Measurements from ENCODE around the gene CEP83. TPM values are rescaled to one million over a fixed set of nuclear protein-coding genes. Genes with fewer than 3 reads are reported as not detected.

Gene CEP83
- total and polyA plus RNA-seq, 12 donors: 4.2 to 20.5 (median 10.2) TPM

DNA sequence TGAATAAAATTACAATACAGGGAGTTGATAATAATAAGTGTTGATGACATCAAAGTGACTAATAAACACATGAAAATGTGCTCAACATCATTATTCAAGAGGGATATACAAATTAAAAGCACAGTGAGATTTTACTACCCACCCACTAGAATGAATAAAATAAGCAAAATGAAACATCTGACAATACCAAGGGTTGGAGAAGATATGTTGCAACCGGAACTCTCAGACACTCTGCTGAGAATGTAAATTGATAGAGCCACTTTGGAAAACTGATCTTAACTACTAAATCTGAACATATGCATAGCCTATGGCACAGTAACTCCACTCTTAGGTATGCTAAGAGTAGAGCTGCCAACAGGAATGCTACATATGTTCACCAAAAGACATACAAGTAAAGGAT is 44.0 kb upstream of the CEP83 start:
- DNase-seq (no peak), ATAC-seq (no peak)
- TF ChIP-seq, protein P1, sequence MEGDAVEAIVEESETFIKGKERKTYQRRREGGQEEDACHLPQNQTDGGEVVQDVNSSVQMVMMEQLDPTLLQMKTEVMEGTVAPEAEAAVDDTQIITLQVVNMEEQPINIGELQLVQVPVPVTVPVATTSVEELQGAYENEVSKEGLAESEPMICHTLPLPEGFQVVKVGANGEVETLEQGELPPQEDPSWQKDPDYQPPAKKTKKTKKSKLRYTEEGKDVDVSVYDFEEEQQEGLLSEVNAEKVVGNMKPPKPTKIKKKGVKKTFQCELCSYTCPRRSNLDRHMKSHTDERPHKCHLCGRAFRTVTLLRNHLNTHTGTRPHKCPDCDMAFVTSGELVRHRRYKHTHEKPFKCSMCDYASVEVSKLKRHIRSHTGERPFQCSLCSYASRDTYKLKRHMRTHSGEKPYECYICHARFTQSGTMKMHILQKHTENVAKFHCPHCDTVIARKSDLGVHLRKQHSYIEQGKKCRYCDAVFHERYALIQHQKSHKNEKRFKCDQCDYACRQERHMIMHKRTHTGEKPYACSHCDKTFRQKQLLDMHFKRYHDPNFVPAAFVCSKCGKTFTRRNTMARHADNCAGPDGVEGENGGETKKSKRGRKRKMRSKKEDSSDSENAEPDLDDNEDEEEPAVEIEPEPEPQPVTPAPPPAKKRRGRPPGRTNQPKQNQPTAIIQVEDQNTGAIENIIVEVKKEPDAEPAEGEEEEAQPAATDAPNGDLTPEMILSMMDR (IDR thresholded peaks at IDR 0.05): no peak
- Histone ChIP-seq H3K27me3 (no peaks in the 10 kb centered on the region), H3K27ac (no peak overlapping the region), H3K4me3 (no peak overlapping the region), H3K9me3 (peaks cover 0 to 11% (median 0%) of the 10 kb centered on the region in 11 donors), H3K36me3 (no peaks in the 10 kb centered on the region), H3K4me1 (no peaks in the 10 kb centered on the region)
- intact Hi-C loops (cut with DNase I): no loop called here
- WGBS, 2 donors: 41 to 86% methylated on average over 1 of the region's 1 CpG

DNA sequence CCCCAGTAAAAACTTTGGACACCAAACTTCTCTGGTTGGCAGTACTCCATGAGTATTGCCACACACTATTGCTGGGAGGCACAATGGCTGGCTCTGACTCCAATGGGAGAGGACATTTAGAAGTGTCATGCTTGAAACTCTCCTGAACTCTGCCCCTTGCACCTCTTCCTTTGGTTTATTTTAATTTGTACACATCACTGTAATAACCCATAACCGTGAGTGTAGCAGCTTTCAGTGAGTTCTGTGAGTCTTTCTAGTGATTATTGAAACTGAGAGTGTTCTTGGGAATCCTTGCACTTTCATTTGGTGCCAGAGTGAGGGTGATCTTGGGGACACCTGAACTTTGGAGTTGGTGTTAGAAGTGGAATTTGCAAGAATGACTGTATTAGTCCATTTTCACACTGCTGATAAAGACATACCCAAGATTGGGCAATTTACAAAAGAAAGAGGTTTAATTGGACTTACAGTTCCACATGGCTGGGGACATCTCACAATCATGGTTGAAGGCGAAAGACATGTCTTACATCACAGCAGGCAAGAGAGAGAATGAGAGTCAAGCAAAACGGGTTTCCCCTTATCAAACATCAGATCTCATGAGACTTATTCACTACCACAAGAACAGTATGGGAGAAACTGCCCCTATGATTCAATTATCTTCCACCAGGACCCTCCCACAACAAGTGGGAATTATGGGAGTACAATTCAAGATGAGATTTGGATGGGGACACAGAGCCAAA is 41.3 kb upstream of the CEP83 start:
- 55 to 79% methylated on average over 3 of the region's 3 CpGs for WGBS, 2 donors
- Histone ChIP-seq H3K27me3 (no peaks in the 10 kb centered on the region), H3K36me3 (no peaks in the 10 kb centered on the region), H3K4me1 (no peaks in the 10 kb centered on the region), H3K9me3 (peaks cover 0 to 11% (median 0%) of the 10 kb centered on the region in 11 donors), H3K27ac (no peak overlapping the region), H3K4me3 (no peak overlapping the region)
- TF ChIP-seq, protein P1 (IDR thresholded peaks at IDR 0.05): no peak
- DNase-seq: no peak
- intact Hi-C loops (cut with DNase I): no loop called here
- ATAC-seq: peak in 1 of 8 donors; percentile 37

DNA sequence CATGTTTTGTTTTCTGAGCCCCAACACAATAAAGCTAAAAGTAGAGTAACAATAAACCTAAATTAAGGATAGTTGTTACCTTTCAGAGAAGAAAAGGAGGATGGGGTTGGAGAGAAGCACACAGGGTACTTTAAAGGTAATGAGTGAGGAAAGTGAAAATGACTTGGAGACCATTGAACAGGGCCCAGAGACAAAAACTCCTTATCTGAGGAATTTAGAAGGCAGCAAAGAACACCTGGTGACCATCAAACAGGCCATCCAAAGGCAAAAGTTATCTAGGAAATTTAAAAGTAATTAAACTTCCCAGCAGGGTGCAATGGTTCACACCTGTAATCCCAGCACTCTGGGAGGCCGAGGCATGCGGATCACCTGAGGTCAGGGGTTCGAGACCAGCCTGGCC is 39.0 kb upstream of the CEP83 start:
- no peaks in the 10 kb centered on the region for H3K36me3 ChIP-seq
- H3K27ac ChIP-seq: no peak overlapping the region
- intact Hi-C loops (cut with DNase I): no loop called here
- TF ChIP-seq, protein P1 (IDR thresholded peaks at IDR 0.05): no peak
- 74 to 78% methylated on average over 3 of the region's 3 CpGs for WGBS, 2 donors
- no peaks in the 10 kb centered on the region for H3K27me3 ChIP-seq
- no peak for DNase-seq
- no peak for ATAC-seq
- peaks cover 0 to 11% (median 0%) of the 10 kb centered on the region in 11 donors for H3K9me3 ChIP-seq
- no peak overlapping the region for H3K4me3 ChIP-seq
- no peaks in the 10 kb centered on the region for H3K4me1 ChIP-seq

DNA sequence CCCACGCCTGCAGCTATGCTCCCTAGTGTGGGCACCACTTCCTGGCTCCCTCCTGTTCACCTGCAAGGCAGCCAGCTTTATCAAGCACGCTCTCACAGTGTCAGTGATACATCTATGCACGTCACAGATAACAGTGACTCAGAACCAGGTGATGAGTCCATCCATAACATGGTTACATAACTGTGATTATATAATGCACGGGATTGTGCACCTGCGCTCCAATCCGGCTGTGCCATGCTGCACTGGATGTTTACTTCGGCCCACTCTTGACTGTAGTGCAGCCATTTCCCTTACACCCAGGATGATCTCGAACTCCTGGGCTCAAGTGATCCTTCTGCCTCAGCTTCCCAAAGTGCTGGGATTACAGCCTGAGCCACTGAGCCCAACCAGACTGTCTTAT is 38.4 kb upstream of the CEP83 start:
- intact Hi-C loops (cut with DNase I): no loop called here
- H3K4me3 ChIP-seq: no peak overlapping the region
- no peaks in the 10 kb centered on the region for H3K4me1 ChIP-seq
- H3K27ac ChIP-seq: no peak overlapping the region
- H3K27me3 ChIP-seq: no peaks in the 10 kb centered on the region
- DNase-seq (no peak), ATAC-seq (no peak)
- WGBS, 2 donors: 90 to 92% methylated on average over 8 of the region's 8 CpGs
- no peaks in the 10 kb centered on the region for H3K36me3 ChIP-seq
- TF ChIP-seq, protein P1 (IDR thresholded peaks at IDR 0.05): no peak
- H3K9me3 ChIP-seq: peaks cover 0 to 11% (median 0%) of the 10 kb centered on the region in 11 donors

Measured in heart right ventricle (tissue), 16 donors.